Kidney epithelial cell (primary cell): ENCODE results near the gene STEAP1B. TPM values are rescaled to one million over a fixed set of nuclear protein-coding genes. Genes with fewer than 3 reads are reported as not detected.
"Not testable (repeated sequence)": the region's sequence is repeated elsewhere in the genome, so short reads cannot be mapped to it uniquely, and the experiment has no call there.

ENCODE experiments used
- DNase-seq: peaks from one replicate; pipeline ENCODE4 v3.0.0-alpha.2; 2010; ENCODE audit warnings: low read depth
- H3K27me3 ChIP-seq: 2 replicates; pipeline ENCODE4 v1.6.0; 2011; ENCODE audit warnings: low read length; ENCODE audit not compliant: control insufficient read depth, insufficient read depth
- H3K36me3 ChIP-seq: 2 replicates; pipeline ENCODE4 v1.5.1; 2011; ENCODE audit warnings: low read length; ENCODE audit not compliant: control insufficient read depth, insufficient read depth
- H3K4me3 ChIP-seq: 2 replicates; pipeline ENCODE4 v1.5.1; 2011; ENCODE audit warnings: low read depth, mild to moderate bottlenecking, control low read depth, low read length
- total RNA-seq: library from RNA; depleted of rRNA; stranded (reverse); fragments of >200 nt; gene quantifications from 2 replicates; pipeline ENCODE4 v1.2.3, GENCODE V29; 2015
- TF ChIP-seq, protein P1 (sequence below): IDR thresholded peaks from 2 replicates; pipeline ENCODE4 v1.5.1; 2011; ENCODE audit warnings: mild to moderate bottlenecking, moderate library complexity, low read length, control low read depth, inconsistent platforms; ENCODE audit not compliant: insufficient read depth, poor library complexity, severe bottlenecking

Gene STEAP1B
- total RNA-seq, 1 donor from 2014 or later, result not detected

DNA sequence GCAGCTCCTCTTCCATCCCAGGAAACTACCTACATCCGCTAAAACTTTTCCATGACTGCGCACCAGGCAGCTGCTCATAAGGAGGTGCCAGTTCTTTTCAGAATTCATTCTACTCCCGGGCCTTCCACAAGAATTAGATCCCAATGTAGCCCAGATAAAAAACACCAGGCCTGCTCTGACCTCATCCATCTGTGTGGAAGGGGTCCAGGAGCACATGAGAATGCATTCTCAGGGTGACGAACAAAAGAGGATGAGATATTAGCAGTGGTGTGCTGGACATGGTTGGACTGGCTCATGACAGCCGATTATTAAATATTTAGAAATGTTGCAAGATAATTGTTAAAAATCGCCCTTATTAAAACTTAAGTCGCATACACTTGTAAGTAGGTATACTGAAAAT, 43.2 kb upstream of the STEAP1B start:
- TF ChIP-seq, protein P1, sequence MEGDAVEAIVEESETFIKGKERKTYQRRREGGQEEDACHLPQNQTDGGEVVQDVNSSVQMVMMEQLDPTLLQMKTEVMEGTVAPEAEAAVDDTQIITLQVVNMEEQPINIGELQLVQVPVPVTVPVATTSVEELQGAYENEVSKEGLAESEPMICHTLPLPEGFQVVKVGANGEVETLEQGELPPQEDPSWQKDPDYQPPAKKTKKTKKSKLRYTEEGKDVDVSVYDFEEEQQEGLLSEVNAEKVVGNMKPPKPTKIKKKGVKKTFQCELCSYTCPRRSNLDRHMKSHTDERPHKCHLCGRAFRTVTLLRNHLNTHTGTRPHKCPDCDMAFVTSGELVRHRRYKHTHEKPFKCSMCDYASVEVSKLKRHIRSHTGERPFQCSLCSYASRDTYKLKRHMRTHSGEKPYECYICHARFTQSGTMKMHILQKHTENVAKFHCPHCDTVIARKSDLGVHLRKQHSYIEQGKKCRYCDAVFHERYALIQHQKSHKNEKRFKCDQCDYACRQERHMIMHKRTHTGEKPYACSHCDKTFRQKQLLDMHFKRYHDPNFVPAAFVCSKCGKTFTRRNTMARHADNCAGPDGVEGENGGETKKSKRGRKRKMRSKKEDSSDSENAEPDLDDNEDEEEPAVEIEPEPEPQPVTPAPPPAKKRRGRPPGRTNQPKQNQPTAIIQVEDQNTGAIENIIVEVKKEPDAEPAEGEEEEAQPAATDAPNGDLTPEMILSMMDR, result no peak
- DNase-seq, result no peak
- H3K27me3 ChIP-seq, result no peaks in the 10 kb centered on the region
- H3K36me3 ChIP-seq, result no peaks in the 10 kb centered on the region
- H3K4me3 ChIP-seq, result no peak overlapping the region

DNA sequence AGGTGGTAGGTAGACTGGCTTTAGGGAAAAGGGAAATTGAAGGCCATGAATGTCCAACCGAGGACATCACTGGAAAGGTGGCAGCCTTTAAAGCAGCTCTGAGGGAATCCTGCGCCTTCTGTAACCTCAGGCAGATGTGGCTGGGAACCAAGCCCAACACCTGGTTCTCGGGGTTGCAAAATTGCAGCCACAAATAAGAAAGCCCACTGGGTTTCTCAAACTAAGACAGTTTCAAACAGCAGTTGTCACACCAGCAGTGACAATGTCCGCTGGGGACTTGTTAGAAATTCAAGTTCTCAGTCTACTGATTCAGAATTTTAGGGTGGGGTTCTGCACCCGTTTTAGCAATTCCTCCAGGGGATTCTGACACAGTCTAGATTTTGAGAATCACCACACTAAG, 42.7 kb upstream of the STEAP1B start:
- Histone ChIP-seq H3K4me3 (no peak overlapping the region), H3K27me3 (no peaks in the 10 kb centered on the region), H3K36me3 (no peaks in the 10 kb centered on the region)
- no peak for DNase-seq
- TF ChIP-seq, protein P1, result no peak

DNA sequence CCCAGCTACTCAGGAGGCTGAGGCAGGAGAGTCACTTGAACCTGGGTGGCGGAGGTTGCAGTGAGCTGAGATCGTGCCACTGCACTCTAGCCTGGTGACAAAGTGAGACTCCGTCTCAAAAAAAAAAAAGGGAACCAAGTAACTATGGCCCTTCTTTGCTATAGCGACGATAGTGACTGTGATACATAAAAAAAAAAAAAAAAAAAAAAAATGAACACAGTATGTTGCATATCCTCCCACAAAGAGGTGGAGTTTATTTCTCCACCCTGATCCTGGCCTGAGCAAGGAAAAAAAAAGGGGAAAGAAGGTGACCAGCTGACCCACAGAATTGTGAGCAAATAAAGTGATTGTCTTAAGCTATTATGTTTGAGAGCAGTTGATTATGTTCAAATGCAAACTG, 42.3 kb upstream of the STEAP1B start:
- Histone ChIP-seq H3K27me3 (no peaks in the 10 kb centered on the region), H3K4me3 (no peak overlapping the region), H3K36me3 (no peaks in the 10 kb centered on the region)
- TF ChIP-seq, protein P1, result no peak
- no peak for DNase-seq

DNA sequence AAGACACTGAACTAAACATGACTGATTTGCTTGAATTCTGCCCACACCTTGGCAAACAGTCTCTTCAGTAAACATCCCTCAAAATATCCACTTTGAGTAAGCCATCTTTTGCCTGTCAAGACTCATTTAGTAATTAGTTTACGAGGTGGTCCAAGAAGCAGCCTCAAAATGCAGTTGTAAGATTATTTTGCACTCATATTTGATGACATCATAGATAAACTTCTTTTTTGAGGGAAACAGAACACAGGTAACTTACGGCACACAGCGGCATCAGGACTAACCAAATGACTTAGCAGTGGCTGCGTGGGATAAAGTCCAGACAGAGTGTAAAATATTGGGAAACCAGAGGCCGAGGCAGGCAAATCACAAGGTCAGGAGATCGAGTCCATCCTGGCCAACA, 41.8 kb upstream of the STEAP1B start:
- TF ChIP-seq, protein P1, result no peak
- DNase-seq, result no peak
- Histone ChIP-seq H3K36me3 (no peaks in the 10 kb centered on the region), H3K4me3 (no peak overlapping the region), H3K27me3 (no peaks in the 10 kb centered on the region)

DNA sequence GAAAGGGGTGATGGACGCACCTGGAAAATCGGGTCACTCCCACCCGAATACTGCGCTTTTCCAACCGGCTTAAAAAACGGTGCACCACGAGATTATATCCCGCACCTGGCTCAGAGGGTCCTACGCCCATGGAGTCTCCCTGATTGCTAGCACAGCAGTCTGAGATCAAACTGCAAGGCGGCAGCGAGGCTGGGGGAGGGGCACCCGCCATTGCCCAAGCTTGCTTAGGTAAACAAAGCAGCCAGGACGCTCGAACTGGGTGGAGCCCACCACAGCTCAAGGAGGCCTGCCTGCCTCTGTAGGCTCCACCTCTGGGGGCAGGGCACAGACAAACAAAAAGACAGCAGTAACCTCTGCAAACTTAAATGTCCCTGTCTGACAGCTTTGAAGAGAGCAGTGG, 28.5 kb upstream of the STEAP1B start:
- not testable (repeated sequence) for H3K36me3 ChIP-seq, H3K27me3 ChIP-seq, H3K4me3 ChIP-seq, DNase-seq

DNA sequence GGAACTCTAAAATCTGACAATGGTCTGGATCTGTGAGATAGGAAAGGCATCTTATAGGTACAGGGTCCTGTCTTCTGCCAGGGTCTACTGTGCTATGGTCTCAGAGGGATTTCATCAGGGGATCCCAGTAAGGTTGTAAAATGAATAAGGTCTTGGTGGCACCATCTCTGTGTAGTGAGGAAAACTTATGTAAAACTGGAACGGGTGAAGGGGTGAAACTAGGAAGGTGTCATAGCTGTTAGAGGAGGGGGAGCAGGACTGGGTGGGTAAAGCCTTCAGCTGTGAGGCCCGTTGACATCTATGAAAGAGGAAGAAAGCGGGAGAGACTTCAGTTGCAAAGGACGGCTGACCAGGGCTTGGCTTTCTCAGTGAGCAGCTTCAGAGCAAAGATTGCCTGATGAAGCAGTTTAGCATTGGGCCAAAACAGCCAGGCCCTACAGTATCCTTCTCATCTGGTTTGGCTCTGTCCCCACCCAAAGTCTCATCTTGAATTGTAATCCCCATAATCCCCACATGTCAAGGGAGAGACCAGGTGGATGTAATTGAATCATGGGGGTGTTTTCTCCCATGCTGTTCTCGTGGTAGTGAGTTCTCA, 24.5 kb upstream of the STEAP1B start:
- H3K4me3 ChIP-seq, H3K36me3 ChIP-seq, H3K27me3 ChIP-seq, DNase-seq: not testable (repeated sequence)

DNA sequence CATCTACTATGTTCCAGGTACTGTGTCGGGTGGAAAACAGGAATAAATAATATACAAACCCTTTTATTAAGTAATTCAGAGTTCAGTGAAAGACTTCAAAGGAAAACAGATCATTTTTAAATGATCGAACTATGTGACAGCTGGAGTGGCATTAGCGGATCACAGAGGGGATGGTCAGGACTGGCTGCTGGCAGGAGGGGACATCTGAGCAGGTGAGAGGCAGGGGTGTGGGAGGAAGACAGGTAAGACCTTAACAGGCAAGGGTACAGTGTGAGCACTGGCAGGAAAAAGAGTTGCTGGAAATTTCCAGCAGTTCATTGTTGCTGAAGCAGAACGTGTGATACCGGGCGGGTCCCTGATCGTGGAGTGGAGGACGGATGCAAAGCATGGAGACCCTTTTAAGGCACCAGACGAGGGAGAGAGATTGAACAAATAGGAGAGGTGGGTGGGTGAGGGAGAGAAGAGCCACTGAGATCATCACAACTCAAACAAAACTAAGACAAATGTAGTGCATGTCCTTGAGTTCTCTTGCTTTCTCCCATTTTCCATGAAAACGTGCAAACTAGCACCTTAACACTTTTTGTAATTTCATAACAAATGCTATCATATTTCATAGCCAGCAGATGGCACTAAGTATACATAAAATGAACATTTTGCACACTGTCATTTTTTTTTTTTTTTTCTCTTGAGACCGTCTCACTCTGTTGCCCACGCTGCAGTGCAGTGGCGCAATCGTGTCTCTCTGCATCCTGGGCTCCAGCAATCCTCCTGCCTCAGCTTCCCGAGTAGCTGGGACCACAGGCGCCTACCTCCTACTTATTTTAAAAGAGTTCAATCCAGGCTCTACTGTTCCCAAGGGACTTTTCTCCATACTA, 23.7 kb upstream of the STEAP1B start:
- H3K27me3 ChIP-seq, DNase-seq, H3K36me3 ChIP-seq, H3K4me3 ChIP-seq: not testable (repeated sequence)

DNA sequence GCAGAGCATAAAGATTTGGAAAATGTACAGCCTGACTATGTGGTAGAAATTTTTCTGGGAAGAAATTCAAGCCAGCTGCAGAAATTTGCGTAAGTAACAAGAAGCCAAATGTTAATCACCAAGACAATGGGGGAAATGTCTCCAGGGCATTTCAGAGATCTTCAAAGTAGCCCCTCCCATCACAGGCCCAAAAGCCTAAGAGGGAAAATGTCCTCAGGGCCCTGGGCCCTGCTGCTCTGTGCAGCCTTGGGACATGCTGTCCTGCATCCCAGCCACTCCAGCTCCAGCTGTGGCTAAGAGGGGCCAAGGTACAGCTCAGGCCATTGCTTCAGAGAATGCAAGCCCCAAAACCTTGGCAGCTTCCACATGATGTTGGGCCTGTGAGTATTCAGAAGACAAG, 19.6 kb upstream of the STEAP1B start:
- H3K4me3 ChIP-seq, H3K27me3 ChIP-seq, H3K36me3 ChIP-seq, DNase-seq: not testable (repeated sequence)

DNA sequence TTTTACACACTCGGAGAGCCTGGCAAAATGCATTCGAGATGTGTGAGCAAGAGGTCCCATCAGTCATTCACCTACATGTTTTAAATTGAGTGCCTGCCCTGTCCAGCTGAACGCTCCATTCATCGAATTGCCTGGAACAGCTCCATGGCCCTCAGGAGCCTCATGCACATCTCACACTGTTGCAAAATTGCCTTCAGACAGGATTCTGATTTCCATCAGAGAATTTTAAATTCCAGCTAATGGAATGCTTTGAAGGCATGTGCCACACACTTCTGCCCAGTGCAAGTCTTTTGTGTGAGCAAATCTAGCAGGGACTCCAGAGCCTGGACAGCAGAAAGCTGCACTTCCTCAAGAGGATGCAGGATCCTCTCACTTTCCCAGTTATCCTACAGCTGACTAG, 17.0 kb upstream of the STEAP1B start:
- DNase-seq, H3K36me3 ChIP-seq: not testable (repeated sequence)

DNA sequence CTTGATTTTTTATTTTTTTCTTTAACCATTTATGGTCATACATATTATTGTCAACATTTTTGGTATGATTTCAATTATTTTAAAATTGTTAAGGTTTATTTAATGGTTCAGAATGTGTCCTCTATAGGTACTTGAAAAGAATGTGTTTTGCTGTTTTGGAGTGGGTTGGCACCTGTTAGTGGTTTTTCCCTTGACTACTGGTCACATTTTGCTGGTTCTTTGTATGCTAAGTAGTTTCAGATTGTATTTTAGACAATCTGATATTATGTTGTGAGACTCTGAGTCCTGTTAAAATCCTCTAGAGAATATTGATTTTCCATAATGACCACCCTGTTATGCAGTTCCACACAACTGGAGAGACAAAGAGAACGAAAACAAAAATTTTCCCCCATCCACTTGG, 15.0 kb upstream of the STEAP1B start:
- not testable (repeated sequence) for H3K4me3 ChIP-seq, H3K36me3 ChIP-seq, DNase-seq, H3K27me3 ChIP-seq

More for the DNA sequence above, 17.0 kb upstream of the STEAP1B start:
- H3K4me3 ChIP-seq, H3K27me3 ChIP-seq: not testable (repeated sequence)
